ENCODE results near the gene PLBD2. TPM values are rescaled to one million over a fixed set of nuclear protein-coding genes. Genes with fewer than 3 reads are reported as not detected.
A peak's percentile ranks its signal among the peaks of the same experiment; 100 is the strongest.

The PLBD2 gene
- polyA plus RNA-seq, 4 donors = 2.2 to 32.4 (median 6.7) TPM

DNA sequence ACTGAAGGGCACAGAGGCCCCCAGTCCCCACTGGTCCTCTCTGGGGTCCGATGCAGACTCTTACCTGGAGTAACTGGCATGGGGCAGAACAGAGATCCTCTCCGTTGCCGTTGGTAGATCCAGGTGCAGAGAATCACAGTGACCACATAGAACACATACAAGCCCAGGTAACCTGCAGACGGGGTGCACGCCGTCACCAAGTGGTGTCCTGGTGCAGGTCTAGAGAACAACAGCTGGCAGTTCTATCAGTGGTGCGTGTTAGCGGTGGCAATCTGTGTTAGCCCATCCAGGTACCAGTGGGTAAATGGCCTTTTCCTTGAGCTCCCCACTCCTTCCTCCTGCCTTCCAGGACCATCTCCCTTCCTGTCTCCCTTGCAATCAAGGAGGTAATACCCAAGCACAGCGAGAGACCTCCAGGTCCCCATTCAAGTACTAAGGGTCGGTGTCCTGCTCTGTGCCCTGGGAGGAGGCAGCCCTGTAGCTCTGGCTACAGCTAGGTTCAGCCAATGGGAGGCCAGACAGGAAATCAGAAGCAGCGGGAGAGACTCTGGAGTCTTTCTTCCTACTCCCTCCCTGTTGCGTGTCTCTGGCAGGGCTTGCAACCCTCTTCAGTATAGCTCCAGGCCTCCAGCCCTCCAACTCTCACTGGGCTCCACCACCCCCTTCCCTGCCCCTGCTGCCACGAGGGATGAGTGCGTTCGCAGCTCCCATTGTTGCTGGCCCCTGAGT, 39.3 kb upstream of the PLBD2 start:
- Histone ChIP-seq H3K4me3 (ENCODE audit: low read depth in 1 of 3, low read length in 3 of 3) (no peak overlapping the region), H3K36me3 (ENCODE audit: control insufficient read depth in 3 of 3, insufficient read depth in 2 of 3, low read depth in 1 of 3, low read length in 3 of 3) (peaks cover 2 to 65% (median 19%) of the 10 kb centered on the region in 3 donors), H3K4me1 (ENCODE audit: control insufficient read depth in 3 of 3, insufficient read depth in 2 of 3, low read depth in 1 of 3, low read length in 2 of 3) (no peaks in the 10 kb centered on the region), H3K9me3 (ENCODE audit: control insufficient read depth in 2 of 2, insufficient read depth in 1 of 2, low read depth in 1 of 2, low read length in 1 of 2) (no peaks in the 10 kb centered on the region), H3K27me3 (ENCODE audit: control insufficient read depth in 3 of 3, insufficient read depth in 3 of 3, low read length in 3 of 3) (no peaks in the 10 kb centered on the region), H3K27ac (ENCODE audit: low read depth in 1 of 3, low read length in 2 of 3) (no peak overlapping the region)
- DNase-seq = no peak
- WGBS, 3 donors = 93 to 96% (median 96%) methylated on average over 15 of the region's 15 CpGs
- no peak for FAIRE-seq

DNA sequence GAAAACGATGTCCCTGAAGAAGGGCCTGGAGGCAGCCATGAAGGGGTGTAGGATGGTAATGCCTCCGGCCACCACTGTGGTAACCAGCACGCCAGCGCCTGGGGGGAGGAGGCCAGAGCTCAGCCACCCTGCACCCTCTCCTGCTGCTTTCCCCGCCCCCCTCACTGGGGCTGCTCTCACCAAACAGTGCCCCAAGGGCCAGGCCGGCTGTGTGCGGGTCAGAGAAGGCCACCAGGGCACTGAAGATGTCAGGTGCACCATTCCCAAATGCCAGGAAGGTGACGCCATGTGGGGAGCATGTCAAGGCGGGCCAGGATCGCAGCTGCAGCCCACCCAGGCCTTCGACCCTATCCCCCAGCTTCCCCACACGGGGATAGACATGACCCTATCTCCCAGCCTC, 38.0 kb upstream of the PLBD2 start:
- no peak for DNase-seq

DNA sequence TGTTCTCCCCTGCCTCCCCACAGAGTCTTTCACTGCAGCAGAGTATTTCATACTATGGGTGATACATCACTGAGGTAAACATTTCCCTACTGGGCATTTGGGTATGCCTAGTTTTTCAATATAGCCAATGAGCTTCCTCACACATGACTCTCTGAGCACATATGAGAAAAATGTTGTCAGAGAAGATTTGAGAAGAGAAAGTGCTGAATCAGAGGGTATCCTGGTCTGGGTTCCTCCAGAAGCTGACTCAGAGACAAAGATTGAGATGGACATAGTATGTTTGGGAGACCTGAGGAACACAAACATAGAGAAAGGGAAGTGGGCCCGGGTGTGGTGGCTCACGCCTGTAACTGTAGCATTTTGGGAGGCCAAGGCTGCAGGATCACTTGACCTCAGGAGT, 36.0 kb upstream of the PLBD2 start:
- H3K9me3 ChIP-seq (ENCODE audit: control insufficient read depth in 2 of 2, insufficient read depth in 1 of 2, low read depth in 1 of 2, low read length in 1 of 2) = no peaks in the 10 kb centered on the region
- no peaks in the 10 kb centered on the region for H3K27me3 ChIP-seq (ENCODE audit: control insufficient read depth in 3 of 3, insufficient read depth in 3 of 3, low read length in 3 of 3)
- DNase-seq (no peak), FAIRE-seq (no peak)
- 93 to 97% (median 96%) methylated on average over 2 of the region's 2 CpGs for WGBS, 3 donors
- H3K36me3 ChIP-seq (ENCODE audit: control insufficient read depth in 3 of 3, insufficient read depth in 2 of 3, low read depth in 1 of 3, low read length in 3 of 3) = peaks cover 5 to 40% (median 10%) of the 10 kb centered on the region in 3 donors
- H3K4me1 ChIP-seq (ENCODE audit: control insufficient read depth in 3 of 3, insufficient read depth in 2 of 3, low read depth in 1 of 3, low read length in 2 of 3) = no peaks in the 10 kb centered on the region
- no peak overlapping the region for H3K27ac ChIP-seq (ENCODE audit: low read depth in 1 of 3, low read length in 2 of 3)
- no peak overlapping the region for H3K4me3 ChIP-seq (ENCODE audit: low read depth in 1 of 3, low read length in 3 of 3)

More for the DNA sequence above, 38.0 kb upstream of the PLBD2 start:
- Histone ChIP-seq H3K9me3 (ENCODE audit: control insufficient read depth in 2 of 2, insufficient read depth in 1 of 2, low read depth in 1 of 2, low read length in 1 of 2) (no peaks in the 10 kb centered on the region), H3K27ac (ENCODE audit: low read depth in 1 of 3, low read length in 2 of 3) (no peak overlapping the region), H3K36me3 (ENCODE audit: control insufficient read depth in 3 of 3, insufficient read depth in 2 of 3, low read depth in 1 of 3, low read length in 3 of 3) (peaks cover under 1 to 51% (median 13%) of the 10 kb centered on the region in 3 donors), H3K27me3 (ENCODE audit: control insufficient read depth in 3 of 3, insufficient read depth in 3 of 3, low read length in 3 of 3) (no peaks in the 10 kb centered on the region), H3K4me1 (ENCODE audit: control insufficient read depth in 3 of 3, insufficient read depth in 2 of 3, low read depth in 1 of 3, low read length in 2 of 3) (no peaks in the 10 kb centered on the region), H3K4me3 (ENCODE audit: low read depth in 1 of 3, low read length in 3 of 3) (no peak overlapping the region)
- no peak for FAIRE-seq
- 93 to 95% (median 94%) methylated on average over 10 to 12 of the region's 12 CpGs for WGBS, 3 donors

DNA sequence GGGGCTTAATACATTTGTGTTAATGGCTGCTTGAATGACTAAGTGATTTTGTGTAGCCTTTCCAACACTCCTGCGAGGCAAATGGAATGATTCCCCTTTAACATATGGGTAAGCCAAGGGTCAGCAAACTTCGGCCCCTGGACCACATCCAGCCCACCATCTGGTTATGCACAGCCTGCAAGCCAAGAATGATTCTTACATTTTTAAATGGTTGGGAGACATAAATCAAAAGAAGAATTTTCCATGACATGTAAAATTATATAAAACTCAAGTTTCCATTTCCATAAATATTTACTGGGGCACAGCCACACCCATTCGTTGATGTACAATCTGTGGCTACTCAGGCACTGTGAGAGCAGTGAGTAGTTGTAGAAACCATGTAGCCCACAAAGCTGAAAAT, 32.5 kb upstream of the PLBD2 start:
- H3K27me3 ChIP-seq (ENCODE audit: control insufficient read depth in 3 of 3, insufficient read depth in 3 of 3, low read length in 3 of 3) = no peaks in the 10 kb centered on the region
- peaks cover 5 to 45% (median 5%) of the 10 kb centered on the region in 3 donors for H3K36me3 ChIP-seq (ENCODE audit: control insufficient read depth in 3 of 3, insufficient read depth in 2 of 3, low read depth in 1 of 3, low read length in 3 of 3)
- no peak overlapping the region for H3K4me3 ChIP-seq (ENCODE audit: low read depth in 1 of 3, low read length in 3 of 3)
- WGBS, 3 donors = 57 to 90% (median 72%) methylated on average over 3 of the region's 3 CpGs
- FAIRE-seq (no peak), DNase-seq (no peak)
- no peaks in the 10 kb centered on the region for H3K9me3 ChIP-seq (ENCODE audit: control insufficient read depth in 2 of 2, insufficient read depth in 1 of 2, low read depth in 1 of 2, low read length in 1 of 2)
- H3K4me1 ChIP-seq (ENCODE audit: control insufficient read depth in 3 of 3, insufficient read depth in 2 of 3, low read depth in 1 of 3, low read length in 2 of 3) = no peaks in the 10 kb centered on the region
- no peak overlapping the region for H3K27ac ChIP-seq (ENCODE audit: low read depth in 1 of 3, low read length in 2 of 3)

DNA sequence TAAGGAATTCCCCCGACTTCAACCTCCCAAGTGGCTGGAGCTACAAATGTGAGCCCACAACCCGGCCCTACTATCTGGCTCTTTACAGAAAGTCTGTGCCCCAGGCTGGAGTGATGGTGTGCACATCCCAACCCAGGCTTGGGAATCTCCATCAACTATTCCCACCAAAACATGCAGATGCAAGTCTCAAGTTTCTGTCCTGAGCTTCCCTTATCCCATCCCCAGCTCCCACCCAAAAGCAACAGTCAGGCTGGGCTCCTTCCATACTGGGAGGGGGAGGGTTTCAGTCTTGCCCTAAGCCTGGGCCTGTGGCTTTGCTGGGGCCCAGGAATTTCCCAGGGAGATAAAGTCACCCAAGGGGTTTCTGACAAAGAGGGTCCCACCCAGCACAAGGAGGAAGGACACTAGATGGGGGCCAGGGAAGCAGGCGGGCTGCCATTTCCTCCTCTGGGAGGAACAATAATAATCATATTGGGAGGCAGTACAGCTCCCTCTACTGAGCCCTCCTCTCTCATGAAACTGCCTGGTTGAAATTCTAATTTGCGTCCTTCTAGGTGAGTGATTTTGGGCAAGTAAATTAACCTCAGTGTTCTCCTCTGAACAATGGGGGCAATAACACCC, 31.5 kb upstream of the PLBD2 start:
- Histone ChIP-seq H3K4me1 (ENCODE audit: control insufficient read depth in 3 of 3, insufficient read depth in 2 of 3, low read depth in 1 of 3, low read length in 2 of 3) (no peaks in the 10 kb centered on the region), H3K27ac (ENCODE audit: low read depth in 1 of 3, low read length in 2 of 3) (peak overlapping the region in 1 of 3 donors; percentile 14), H3K27me3 (ENCODE audit: control insufficient read depth in 3 of 3, insufficient read depth in 3 of 3, low read length in 3 of 3) (no peaks in the 10 kb centered on the region), H3K4me3 (ENCODE audit: low read depth in 1 of 3, low read length in 3 of 3) (no peak overlapping the region), H3K9me3 (ENCODE audit: control insufficient read depth in 2 of 2, insufficient read depth in 1 of 2, low read depth in 1 of 2, low read length in 1 of 2) (no peaks in the 10 kb centered on the region), H3K36me3 (ENCODE audit: control insufficient read depth in 3 of 3, insufficient read depth in 2 of 3, low read depth in 1 of 3, low read length in 3 of 3) (peaks cover 2 to 43% (median 5%) of the 10 kb centered on the region in 3 donors)
- FAIRE-seq (no peak), DNase-seq (no peak)
- WGBS, 3 donors = 71 to 97% (median 87%) methylated on average over 4 of the region's 4 CpGs

DNA sequence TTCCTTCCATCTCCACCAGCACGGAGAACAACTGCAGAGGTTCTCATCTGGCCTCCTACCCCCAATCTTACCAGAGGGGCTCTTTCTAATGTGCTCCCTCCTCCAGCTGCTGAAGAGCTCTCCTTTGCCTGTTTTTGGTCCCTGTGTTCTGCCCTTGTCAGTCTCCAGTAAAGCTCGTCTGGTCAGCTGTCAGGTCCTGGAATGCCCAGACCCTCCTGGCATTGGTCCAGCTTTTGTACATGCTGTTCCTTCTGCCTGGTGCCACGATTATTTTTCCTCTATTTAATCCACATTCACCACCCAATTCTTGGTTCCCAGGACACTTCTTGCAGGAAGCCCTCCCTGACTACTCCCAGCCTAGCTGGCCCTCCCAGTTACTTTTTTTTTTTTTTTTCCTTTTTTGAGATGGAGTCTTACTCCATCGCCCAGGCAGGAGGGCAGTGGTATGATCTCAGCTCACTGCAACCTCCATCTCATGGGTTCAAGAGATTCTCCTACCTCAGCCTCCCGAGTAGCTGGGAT, 30.0 kb upstream of the PLBD2 start:
- H3K36me3 ChIP-seq (ENCODE audit: control insufficient read depth in 3 of 3, insufficient read depth in 2 of 3, low read depth in 1 of 3, low read length in 3 of 3) = peaks cover 5 to 50% (median 6%) of the 10 kb centered on the region in 3 donors
- no peak overlapping the region for H3K27ac ChIP-seq (ENCODE audit: low read depth in 1 of 3, low read length in 2 of 3)
- H3K27me3 ChIP-seq (ENCODE audit: control insufficient read depth in 3 of 3, insufficient read depth in 3 of 3, low read length in 3 of 3) = no peaks in the 10 kb centered on the region
- FAIRE-seq (no peak), DNase-seq (no peak)
- peaks cover 0 to 3% (median 0%) of the 10 kb centered on the region in 3 donors for H3K4me1 ChIP-seq (ENCODE audit: control insufficient read depth in 3 of 3, insufficient read depth in 2 of 3, low read depth in 1 of 3, low read length in 2 of 3)
- 83 to 87% (median 84%) methylated on average over 5 of the region's 5 CpGs for WGBS, 3 donors
- H3K4me3 ChIP-seq (ENCODE audit: low read depth in 1 of 3, low read length in 3 of 3) = no peak overlapping the region
- no peaks in the 10 kb centered on the region for H3K9me3 ChIP-seq (ENCODE audit: control insufficient read depth in 2 of 2, insufficient read depth in 1 of 2, low read depth in 1 of 2, low read length in 1 of 2)

DNA sequence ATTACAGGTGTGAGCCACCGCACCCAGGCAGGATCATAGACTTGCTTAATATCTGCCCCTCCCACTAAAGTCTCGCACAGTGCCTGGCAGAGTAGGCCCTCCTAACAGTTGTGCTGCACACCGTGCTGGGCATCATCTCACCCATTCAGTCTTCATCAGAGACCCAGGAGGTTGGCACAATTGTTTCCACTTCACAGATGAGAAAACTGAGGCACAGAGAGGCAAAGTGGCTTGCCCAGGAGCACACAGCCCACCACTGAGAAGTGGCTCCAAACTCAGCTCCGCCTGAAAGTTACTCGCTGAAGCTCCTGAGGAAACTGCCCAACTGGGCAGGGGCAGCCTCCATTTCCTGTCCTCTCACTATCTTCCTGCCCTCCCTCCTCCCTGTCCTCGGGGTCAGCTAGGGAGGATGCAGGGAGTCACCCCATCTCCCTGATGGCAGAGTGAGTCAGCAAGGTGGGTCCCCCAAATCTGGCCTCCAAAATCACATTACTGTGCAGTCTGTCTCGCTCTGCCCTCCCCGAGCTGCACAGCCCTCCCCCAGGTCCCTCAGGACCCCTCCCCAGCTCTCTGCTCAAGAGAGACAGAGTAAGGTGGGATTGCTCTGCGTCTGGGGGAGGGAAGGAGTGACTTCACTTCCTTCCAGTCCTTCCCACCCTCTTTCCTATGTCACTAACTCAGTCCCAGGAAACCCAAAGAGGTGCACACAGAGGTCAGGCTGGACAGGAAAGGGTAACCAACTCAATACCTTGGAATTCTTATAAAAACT, 29.2 kb upstream of the PLBD2 start:
- H3K9me3 ChIP-seq (ENCODE audit: control insufficient read depth in 2 of 2, insufficient read depth in 1 of 2, low read depth in 1 of 2, low read length in 1 of 2) = no peaks in the 10 kb centered on the region
- FAIRE-seq (no peak), DNase-seq (no peak)
- H3K36me3 ChIP-seq (ENCODE audit: control insufficient read depth in 3 of 3, insufficient read depth in 2 of 3, low read depth in 1 of 3, low read length in 3 of 3) = peaks cover 5 to 47% (median 6%) of the 10 kb centered on the region in 3 donors
- peaks cover 0 to 4% (median 0%) of the 10 kb centered on the region in 3 donors for H3K4me1 ChIP-seq (ENCODE audit: control insufficient read depth in 3 of 3, insufficient read depth in 2 of 3, low read depth in 1 of 3, low read length in 2 of 3)
- 84 to 93% (median 92%) methylated on average over 7 to 9 of the region's 9 CpGs for WGBS, 3 donors
- H3K27me3 ChIP-seq (ENCODE audit: control insufficient read depth in 3 of 3, insufficient read depth in 3 of 3, low read length in 3 of 3) = no peaks in the 10 kb centered on the region
- H3K27ac ChIP-seq (ENCODE audit: low read depth in 1 of 3, low read length in 2 of 3) = no peak overlapping the region
- no peak overlapping the region for H3K4me3 ChIP-seq (ENCODE audit: low read depth in 1 of 3, low read length in 3 of 3)

DNA sequence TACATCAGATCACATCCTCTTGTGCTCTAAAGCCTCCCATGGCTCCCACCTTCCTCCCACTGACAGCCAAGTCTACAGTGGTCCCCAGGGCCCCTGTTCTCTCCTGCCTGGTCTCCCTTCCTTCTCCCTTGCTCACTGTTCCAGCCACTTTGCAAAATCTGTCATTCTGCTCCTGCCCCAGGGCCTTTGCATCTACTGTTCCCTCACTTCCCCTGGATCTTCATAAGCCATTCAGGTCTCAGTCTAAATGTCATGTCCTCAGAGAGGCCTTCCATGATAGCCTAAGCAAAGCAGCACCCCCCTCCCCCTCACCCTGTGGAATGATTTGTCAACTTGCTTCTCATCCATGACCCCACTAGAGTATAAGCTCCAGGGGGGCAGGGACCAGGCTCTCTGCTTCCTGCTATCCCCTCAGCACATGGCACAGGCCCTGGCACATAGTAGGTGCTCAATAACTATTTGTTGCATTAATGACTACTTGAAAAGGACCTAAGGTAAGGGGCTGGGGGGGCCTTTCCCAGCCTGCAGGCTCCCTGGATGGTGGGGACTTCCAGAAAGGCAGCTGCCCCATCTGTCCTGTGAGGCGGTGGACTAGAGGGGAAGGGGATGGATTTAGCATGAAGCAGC, 28.5 kb upstream of the PLBD2 start:
- 80 to 100% (median 95%) methylated on average over 1 of the region's 1 CpG for WGBS, 3 donors
- H3K4me1 ChIP-seq (ENCODE audit: control insufficient read depth in 3 of 3, insufficient read depth in 2 of 3, low read depth in 1 of 3, low read length in 2 of 3) = peaks cover 0 to 4% (median 0%) of the 10 kb centered on the region in 3 donors
- H3K36me3 ChIP-seq (ENCODE audit: control insufficient read depth in 3 of 3, insufficient read depth in 2 of 3, low read depth in 1 of 3, low read length in 3 of 3) = peaks cover 5 to 47% (median 6%) of the 10 kb centered on the region in 3 donors
- no peak overlapping the region for H3K4me3 ChIP-seq (ENCODE audit: low read depth in 1 of 3, low read length in 3 of 3)
- no peak overlapping the region for H3K27ac ChIP-seq (ENCODE audit: low read depth in 1 of 3, low read length in 2 of 3)
- H3K9me3 ChIP-seq (ENCODE audit: control insufficient read depth in 2 of 2, insufficient read depth in 1 of 2, low read depth in 1 of 2, low read length in 1 of 2) = no peaks in the 10 kb centered on the region
- no peak for FAIRE-seq
- H3K27me3 ChIP-seq (ENCODE audit: control insufficient read depth in 3 of 3, insufficient read depth in 3 of 3, low read length in 3 of 3) = no peaks in the 10 kb centered on the region
- DNase-seq = no peak
